IMR-90 (cell line): ENCODE data around the gene TMEM74B. TPM values are rescaled to one million over a fixed set of nuclear protein-coding genes. Genes with fewer than 3 reads are reported as not detected.

Source experiments
- ATAC-seq: fragments of 200-7000 bp; cut with Tn5 transposase; 2 replicates; pipeline ENCODE4 v1.9.1; 2020; ENCODE audit warnings: low read depth, mild to moderate bottlenecking, moderate library complexity
- BruUV-seq: library from RNA; stranded (reverse); fragments of 400-500 nt; replicated peaks from 2 replicates; lab custom pipeline; 2021; lab: Mats Ljungman, UMichigan
- CTCF ChIA-PET: fragments of 300-600 bp; formaldehyde crosslinking; extraction: SDS; loops from one replicate; lab custom pipeline; 2021; ENCODE audit warnings: antibody characterized with exemption; lab: Yijun Ruan, JAX
- POLR2A ChIA-PET: fragments of 300-600 bp; sonication (Branson Sonifier 250); formaldehyde crosslinking; loops from one replicate; lab custom pipeline; 2022; ENCODE audit warnings: antibody characterized with exemption; ENCODE audit not compliant: unreplicated experiment; lab: Charles Lee
- DNase-seq: peaks from one replicate; pipeline ENCODE4 v3.0.0; 2013
- H2AFZ ChIP-seq: replicated peaks from 2 replicates; pipeline ENCODE3; 2013; ENCODE audit warnings: low read length, mild to moderate bottlenecking; ENCODE audit not compliant: poor library complexity
- H2AK5ac ChIP-seq: 2 replicates; pipeline ENCODE4 v1.6.1; 2013; ENCODE audit warnings: low read depth, low read length, inconsistent platforms
- H2AK9ac ChIP-seq: replicated peaks from 2 replicates; pipeline ENCODE3; 2013; ENCODE audit warnings: mild to moderate bottlenecking, low read depth, low read length, moderate library complexity; ENCODE audit not compliant: poor library complexity
- H2BK120ac ChIP-seq: 2 replicates; pipeline ENCODE4 v1.6.1; 2013; ENCODE audit warnings: low read depth, low read length, inconsistent platforms
- H2BK15ac ChIP-seq: 3 replicates; pipeline ENCODE4 v1.6.1; 2013; ENCODE audit warnings: low read depth, low read length, inconsistent platforms
- H2BK20ac ChIP-seq: 2 replicates; pipeline ENCODE4 v1.6.1; 2013; ENCODE audit warnings: low read depth, mild to moderate bottlenecking, inconsistent platforms, low read length, moderate library complexity
- H2BK5ac ChIP-seq: 2 replicates; pipeline ENCODE4 v1.6.1; 2013; ENCODE audit warnings: mild to moderate bottlenecking, low read depth, low read length, inconsistent platforms; ENCODE audit not compliant: poor library complexity, severe bottlenecking
- H3K14ac ChIP-seq: replicated peaks from 2 replicates; pipeline ENCODE4 v1.6.1; 2013; ENCODE audit warnings: low read depth, low read length, inconsistent platforms
- H3K18ac ChIP-seq: 2 replicates; pipeline ENCODE4 v1.6.1; 2013; ENCODE audit warnings: low read depth, low read length, control low read depth
- H3K23ac ChIP-seq: 2 replicates; pipeline ENCODE4 v1.6.1; 2013; ENCODE audit warnings: low read depth, low read length, inconsistent platforms
- H3K27ac ChIP-seq: 2 replicates; pipeline ENCODE4 v1.5.1; 2013; ENCODE audit warnings: mild to moderate bottlenecking, control low read depth, low read length; ENCODE audit not compliant: insufficient read depth
- H3K27me3 ChIP-seq: 2 replicates; pipeline ENCODE4 v1.6.1; 2013; ENCODE audit warnings: low read length; ENCODE audit not compliant: control insufficient read depth, insufficient read depth
- H3K36me3 ChIP-seq: 2 replicates; pipeline ENCODE4 v1.6.1; 2013; ENCODE audit warnings: low read length, mixed read lengths; ENCODE audit not compliant: control insufficient read depth, insufficient read depth
- H3K4ac ChIP-seq: 2 replicates; pipeline ENCODE4 v1.6.1; 2013; ENCODE audit warnings: low read depth, low read length, inconsistent platforms
- H3K4me1 ChIP-seq: 2 replicates; pipeline ENCODE4 v1.6.1; 2013; ENCODE audit warnings: low read length, mixed read lengths; ENCODE audit not compliant: control insufficient read depth, insufficient read depth
- H3K4me2 ChIP-seq: 2 replicates; pipeline ENCODE4 v1.6.1; 2013; ENCODE audit warnings: low read depth, mild to moderate bottlenecking, control low read depth, low read length, moderate library complexity
- H3K4me3 ChIP-seq: 2 replicates; pipeline ENCODE4 v1.5.1; 2013; ENCODE audit warnings: low read depth, mild to moderate bottlenecking, control low read depth, low read length, moderate library complexity; ENCODE audit not compliant: insufficient read depth
- H3K56ac ChIP-seq: 2 replicates; pipeline ENCODE4 v1.6.1; 2013; ENCODE audit warnings: low read length, inconsistent platforms; ENCODE audit not compliant: insufficient read depth; ENCODE audit errors: extremely low read depth
- H3K79me1 ChIP-seq, 2 experiments: 2 replicates each; pipeline ENCODE4 v1.6.1; 2013; ENCODE audit warnings: low read length in 2 of 2, inconsistent platforms in 1 of 2, low read depth in 1 of 2
- H3K9ac ChIP-seq: 2 replicates; pipeline ENCODE4 v1.6.1; 2013; ENCODE audit warnings: low read depth, low read length, control low read depth
- H3K9me1 ChIP-seq: 2 replicates; pipeline ENCODE4 v1.6.1; 2013; ENCODE audit warnings: low read length, inconsistent platforms; ENCODE audit not compliant: insufficient read depth
- H3K9me3 ChIP-seq: 2 replicates; pipeline ENCODE4 v1.6.1; 2013; ENCODE audit warnings: low read length; ENCODE audit not compliant: control insufficient read depth, insufficient read depth
- H4K20me1 ChIP-seq: 2 replicates; pipeline ENCODE4 v1.6.1; 2013; ENCODE audit warnings: low read length, inconsistent platforms; ENCODE audit not compliant: insufficient read depth
- H4K5ac ChIP-seq: 2 replicates; pipeline ENCODE4 v1.6.1; 2013; ENCODE audit warnings: mild to moderate bottlenecking, low read depth, low read length, control low read depth
- H4K8ac ChIP-seq, 2 experiments: 2 replicates each; pipeline ENCODE4 v1.6.1; 2013; ENCODE audit warnings: low read depth in 2 of 2, low read length in 2 of 2, control low read depth in 1 of 2, inconsistent platforms in 1 of 2
- H4K91ac ChIP-seq: 2 replicates; pipeline ENCODE4 v1.6.1; 2013; ENCODE audit warnings: low read depth, low read length, inconsistent platforms; ENCODE audit not compliant: insufficient read depth
- BHLHE40 ChIP-seq: fragments of 150-350 bp; IDR thresholded peaks from 2 replicates; pipeline ENCODE4 v1.6.1; 2016; ENCODE audit warnings: mild to moderate bottlenecking, low read depth, low read length
- CEBPB ChIP-seq: IDR thresholded peaks from 2 replicates; pipeline ENCODE4 v1.6.1; 2012; ENCODE audit warnings: low read depth, low read length, improper control_type of control experiment
- CHD1 ChIP-seq: IDR thresholded peaks from 2 replicates; pipeline ENCODE4 v1.6.1; 2012; ENCODE audit warnings: low read depth, low read length, improper control_type of control experiment
- FOS ChIP-seq: fragments of 150-350 bp; IDR thresholded peaks from 2 replicates; pipeline ENCODE4 v1.6.1; 2016; ENCODE audit warnings: low read depth, low read length
- MXI1 ChIP-seq: IDR thresholded peaks from 2 replicates; pipeline ENCODE4 v1.6.1; 2012; ENCODE audit warnings: low read depth, mild to moderate bottlenecking, low read length, moderate library complexity, borderline replicate concordance
- NFE2L2 ChIP-seq: fragments of 150-350 bp; IDR thresholded peaks from 2 replicates; pipeline ENCODE4 v1.6.1; 2016; ENCODE audit warnings: low read depth, mild to moderate bottlenecking, low read length
- POLR2A ChIP-seq: IDR thresholded peaks from 2 replicates; pipeline ENCODE4 v1.6.1; 2012; ENCODE audit warnings: mild to moderate bottlenecking, low read depth, low read length
- RAD21 ChIP-seq: IDR thresholded peaks from 2 replicates; pipeline ENCODE4 v1.6.1; 2012; ENCODE audit warnings: low read length, improper control_type of control experiment
- RCOR1 ChIP-seq: IDR thresholded peaks from 2 replicates; pipeline ENCODE4 v1.6.1; 2012; ENCODE audit warnings: mild to moderate bottlenecking, low read length, improper control_type of control experiment; ENCODE audit not compliant: insufficient replicate concordance
- RFX5 ChIP-seq: IDR thresholded peaks from 2 replicates; pipeline ENCODE4 v1.8.0; 2012; ENCODE audit warnings: low read depth, mild to moderate bottlenecking, low read length, moderate library complexity
- SMC3 ChIP-seq: fragments of 150-350 bp; IDR thresholded peaks from 2 replicates; pipeline ENCODE4 v1.6.1; 2016; ENCODE audit warnings: low read depth, mild to moderate bottlenecking, antibody characterized with exemption, low read length, moderate library complexity
- USF2 ChIP-seq: fragments of 150-350 bp; IDR thresholded peaks from 2 replicates; pipeline ENCODE4 v1.6.1; 2017; ENCODE audit warnings: mild to moderate bottlenecking, antibody characterized with exemption, low read length, low read depth
- WGBS, 2 experiments: methylation state at CpG; one replicate each; pipeline versions ENCODE4 v1.1.5 to v1.1.7; 2013; ENCODE audit warnings: missing lambda C conversion rate in 2 of 2; ENCODE audit not compliant: insufficient read length in 1 of 2; ENCODE audit errors: extremely low coverage in 2 of 2; 5-methylcytosine and 5-hydroxymethylcytosine counted together
- dilution Hi-C: fragments of 300-500 bp; cut with HindIII; formaldehyde crosslinking; loops from one replicate; pipeline ENCODE4 v1.14.3; 2018; ENCODE audit warnings: low sequenced_read_pairs; ENCODE audit not compliant: unreplicated experiment
- in situ Hi-C: fragments of 300-500 bp; cut with MboI; formaldehyde crosslinking; loops from 3 replicates; pipeline ENCODE4 v1.14.3; 2019; ENCODE audit warnings: low sequenced_read_pairs, inconsistent platforms, mixed read lengths
- intact Hi-C: fragments of 100-400 bp; cut with micrococcal nuclease; formaldehyde crosslinking; loops from 2 replicates; pipeline ENCODE4 v1.10.0; 2022
- polyA plus RNA-seq, 3 experiments: library from polyadenylated mRNA; depleted of rRNA; stranded (reverse); fragments of >200 nt; gene quantifications; 2 replicates each; pipeline ENCODE4 v1.2.3, GENCODE V29; 2012; ENCODE audit warnings: low replicate concordance in 1 of 3
- total RNA-seq: library from RNA; depleted of rRNA; stranded (reverse); fragments of >200 nt; gene quantifications from 2 replicates; pipeline ENCODE4 v1.2.3, GENCODE V29; 2012

The TMEM74B gene
- total and polyA plus RNA-seq, 2 of the 4 experiments (the other 2 are of a cell fraction): 0.03 TPM; not detected in 1

GRCh38 chr20:1178623-1179022 lies 6.2 kb downstream of the TMEM74B start:
- intact Hi-C loops: no loop called here
- TF ChIP-seq USF2 (no peak), SMC3 (no peak), CHD1 (no peak), RCOR1 (no peak), FOS (no peak), CEBPB (no peak), POLR2A (no peak), NFE2L2 (no peak), RAD21 (no peak), MXI1 (no peak), RFX5 (no peak), BHLHE40 (no peak)
- no peaks in the 10 kb centered on the region for H3K4me1 ChIP-seq
- H3K27me3 ChIP-seq: peaks cover 12% of the 10 kb centered on the region; the same call in 1 of the 2 replicates
- no peak overlapping the region for H3K23ac ChIP-seq
- no peak overlapping the region for H2BK5ac ChIP-seq
- no peak for ATAC-seq
- H3K9me1 ChIP-seq: peaks cover 9% of the 10 kb centered on the region; the same call in 1 of the 2 replicates
- no peak overlapping the region for H3K4me3 ChIP-seq
- no peak overlapping the region for H2BK15ac ChIP-seq
- no peak overlapping the region for H2AK9ac ChIP-seq
- no peak overlapping the region for H4K5ac ChIP-seq
- H3K9ac ChIP-seq: no peak overlapping the region
- no peak for DNase-seq
- CTCF ChIA-PET: no interaction called here
- H4K91ac ChIP-seq: no peak overlapping the region
- no peak overlapping the region for H2BK120ac ChIP-seq
- no peak overlapping the region for H3K14ac ChIP-seq
- H3K4me2 ChIP-seq: no peak overlapping the region
- in situ Hi-C loops: no loop called here
- WGBS, 2 experiments: 80% methylated on average over 1 of the region's 3 CpGs; no CpG with 5 or more reads in 1 of the 2 experiments
- no TSS peak for BruUV-seq
- H3K9me3 ChIP-seq: no peaks in the 10 kb centered on the region
- H3K36me3 ChIP-seq: peaks cover 2% of the 10 kb centered on the region; the same call in 1 of the 2 replicates
- H3K79me1 ChIP-seq: no peaks in the 10 kb centered on the region
- no peak overlapping the region for H4K8ac ChIP-seq
- H3K56ac ChIP-seq: no peak overlapping the region
- dilution Hi-C loops: no loop called here
- no peak overlapping the region for H2AK5ac ChIP-seq
- no peak overlapping the region for H3K27ac ChIP-seq
- H3K4ac ChIP-seq: no peak overlapping the region
- H2BK20ac ChIP-seq: no peak overlapping the region
- POLR2A ChIA-PET: no interaction called here
- no peaks in the 10 kb centered on the region for H4K20me1 ChIP-seq
- H3K18ac ChIP-seq: no peak overlapping the region
- H2AFZ ChIP-seq: no peak overlapping the region
